HL-60 (cell line): ENCODE results near the gene FCHSD2.

ENCODE experiments used
- DNase-seq, 2 experiments: peaks; one replicate each; pipeline ENCODE4 v3.0.0-alpha.2; 2010 to 2020; ENCODE audit warnings: low read depth in 1 of 2, low spot score in 1 of 2
- H3K27ac ChIP-seq: fragments of 250-450 bp; sonication (Bioruptor Pico); replicated peaks from 2 replicates; pipeline ENCODE4 v1.5.1; 2020; ENCODE audit warnings: mild to moderate bottlenecking, moderate library complexity
- H3K27me3 ChIP-seq: fragments of 250-450 bp; sonication (Bioruptor Pico); 2 replicates; pipeline ENCODE4 v1.5.1; 2021; ENCODE audit warnings: mild to moderate bottlenecking, moderate library complexity; ENCODE audit not compliant: insufficient read depth, poor library complexity, severe bottlenecking
- H3K4me3 ChIP-seq: replicated peaks from 2 replicates; pipeline ENCODE4 v1.5.1; 2011; ENCODE audit warnings: mild to moderate bottlenecking, control low read depth, low read length; ENCODE audit not compliant: insufficient read depth
- CTCF ChIP-seq: IDR thresholded peaks from one replicate; pipeline ENCODE4 v1.5.1; 2011; ENCODE audit warnings: low read length, control low read depth, inconsistent platforms; ENCODE audit not compliant: insufficient read depth
- GABPA ChIP-seq: IDR thresholded peaks from 2 replicates; pipeline ENCODE4 v1.6.1; 2012; ENCODE audit warnings: low read depth
- POLR2AphosphoS5 ChIP-seq: IDR thresholded peaks from 2 replicates; pipeline ENCODE4 v1.6.1; 2012; ENCODE audit warnings: low read depth
- SPI1 ChIP-seq: IDR thresholded peaks from 2 replicates; pipeline ENCODE4 v1.6.1; 2012; ENCODE audit warnings: low read depth, mild to moderate bottlenecking, borderline replicate concordance
- TF ChIP-seq, protein P1 (sequence below): IDR thresholded peaks from 2 replicates; pipeline ENCODE4 v1.6.1; 2012; ENCODE audit warnings: low read depth; ENCODE audit not compliant: insufficient replicate concordance

The FCHSD2 gene

DNA sequence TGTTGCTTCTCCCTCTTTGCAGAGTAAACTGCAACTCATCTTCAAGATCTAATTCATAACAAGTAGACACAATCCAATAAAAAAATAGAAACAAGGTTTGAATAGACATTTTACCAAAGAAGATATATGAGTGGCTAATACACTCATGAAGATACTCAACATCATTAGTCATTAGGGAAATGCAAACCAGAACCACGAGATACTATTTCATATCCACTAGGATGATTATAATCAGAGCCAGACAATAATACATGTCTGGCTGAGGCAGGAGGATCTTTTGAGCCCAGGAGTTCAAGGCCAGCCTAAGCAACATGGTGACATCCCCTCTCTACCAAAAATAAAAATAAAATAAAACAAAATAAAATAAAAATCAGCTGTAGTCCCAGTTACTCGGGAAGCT, 242.9 kb downstream of the FCHSD2 start:
- Histone ChIP-seq H3K27me3 (no peaks in the 10 kb centered on the region), H3K27ac (no peak overlapping the region), H3K4me3 (no peak overlapping the region)
- no peak for TF ChIP-seq SPI1
- TF ChIP-seq, protein P1, sequence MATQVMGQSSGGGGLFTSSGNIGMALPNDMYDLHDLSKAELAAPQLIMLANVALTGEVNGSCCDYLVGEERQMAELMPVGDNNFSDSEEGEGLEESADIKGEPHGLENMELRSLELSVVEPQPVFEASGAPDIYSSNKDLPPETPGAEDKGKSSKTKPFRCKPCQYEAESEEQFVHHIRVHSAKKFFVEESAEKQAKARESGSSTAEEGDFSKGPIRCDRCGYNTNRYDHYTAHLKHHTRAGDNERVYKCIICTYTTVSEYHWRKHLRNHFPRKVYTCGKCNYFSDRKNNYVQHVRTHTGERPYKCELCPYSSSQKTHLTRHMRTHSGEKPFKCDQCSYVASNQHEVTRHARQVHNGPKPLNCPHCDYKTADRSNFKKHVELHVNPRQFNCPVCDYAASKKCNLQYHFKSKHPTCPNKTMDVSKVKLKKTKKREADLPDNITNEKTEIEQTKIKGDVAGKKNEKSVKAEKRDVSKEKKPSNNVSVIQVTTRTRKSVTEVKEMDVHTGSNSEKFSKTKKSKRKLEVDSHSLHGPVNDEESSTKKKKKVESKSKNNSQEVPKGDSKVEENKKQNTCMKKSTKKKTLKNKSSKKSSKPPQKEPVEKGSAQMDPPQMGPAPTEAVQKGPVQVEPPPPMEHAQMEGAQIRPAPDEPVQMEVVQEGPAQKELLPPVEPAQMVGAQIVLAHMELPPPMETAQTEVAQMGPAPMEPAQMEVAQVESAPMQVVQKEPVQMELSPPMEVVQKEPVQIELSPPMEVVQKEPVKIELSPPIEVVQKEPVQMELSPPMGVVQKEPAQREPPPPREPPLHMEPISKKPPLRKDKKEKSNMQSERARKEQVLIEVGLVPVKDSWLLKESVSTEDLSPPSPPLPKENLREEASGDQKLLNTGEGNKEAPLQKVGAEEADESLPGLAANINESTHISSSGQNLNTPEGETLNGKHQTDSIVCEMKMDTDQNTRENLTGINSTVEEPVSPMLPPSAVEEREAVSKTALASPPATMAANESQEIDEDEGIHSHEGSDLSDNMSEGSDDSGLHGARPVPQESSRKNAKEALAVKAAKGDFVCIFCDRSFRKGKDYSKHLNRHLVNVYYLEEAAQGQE: no peak
- TF ChIP-seq POLR2AphosphoS5: no peak
- TF ChIP-seq GABPA: no peak
- no peak for TF ChIP-seq CTCF
- DNase-seq: no peak

- no peaks in the 10 kb centered on the region for H3K27me3 ChIP-seq
- TF ChIP-seq GABPA: no peak
- TF ChIP-seq, protein P1: no peak
- no peak overlapping the region for H3K27ac ChIP-seq
- no peak overlapping the region for H3K4me3 ChIP-seq
- DNase-seq: no peak
These were observed 244.6 kb downstream of the FCHSD2 start for GRCh38 chr11:72897506-72897905.

- TF ChIP-seq CTCF: no peak
- no peak for TF ChIP-seq SPI1
- TF ChIP-seq POLR2AphosphoS5: no peak
- TF ChIP-seq, protein P1: no peak
- no peak for TF ChIP-seq GABPA
- DNase-seq: no peak
- Histone ChIP-seq H3K27ac (no peak overlapping the region), H3K4me3 (no peak overlapping the region), H3K27me3 (no peaks in the 10 kb centered on the region)
These were observed 245.7 kb downstream of the FCHSD2 start for GRCh38 chr11:72896431-72896830.

GRCh38 chr11:72890881-72891280, 251.2 kb downstream of the FCHSD2 start:
- H3K4me3 ChIP-seq: no peak overlapping the region
- no peak overlapping the region for H3K27ac ChIP-seq
- TF ChIP-seq POLR2AphosphoS5: no peak
- TF ChIP-seq, protein P1: no peak
- no peak for TF ChIP-seq SPI1
- no peak for TF ChIP-seq GABPA
- TF ChIP-seq CTCF: no peak
- no peak for DNase-seq
- H3K27me3 ChIP-seq: no peaks in the 10 kb centered on the region
